HG02981 (cell line): ENCODE data around the gene CCL7.

Experiments used
- ATAC-seq: cut with Tn5 transposase; IDR thresholded peaks from one replicate; pipeline ENCODE4 v1.9.1; 2021; ENCODE audit warnings: mild to moderate bottlenecking, moderate library complexity; ENCODE audit not compliant: unreplicated experiment

Gene CCL7

GRCh38 chr17:34285286-34285792, 15.3 kb downstream of the CCL7 start, which contains the start of gene CCL11:
Gene CCL11 (plus strand): TSS chr17:34285742. CDS start chr17:34285809, 67 bp downstream.
- ATAC-seq, result no peak

GRCh38 chr17:34287875-34288274, 17.9 kb downstream of the CCL7 start:
- no peak for ATAC-seq

- no peak for ATAC-seq
Measured at GRCh38 chr17:34290586-34290985, 20.6 kb downstream of the CCL7 start.

DNA sequence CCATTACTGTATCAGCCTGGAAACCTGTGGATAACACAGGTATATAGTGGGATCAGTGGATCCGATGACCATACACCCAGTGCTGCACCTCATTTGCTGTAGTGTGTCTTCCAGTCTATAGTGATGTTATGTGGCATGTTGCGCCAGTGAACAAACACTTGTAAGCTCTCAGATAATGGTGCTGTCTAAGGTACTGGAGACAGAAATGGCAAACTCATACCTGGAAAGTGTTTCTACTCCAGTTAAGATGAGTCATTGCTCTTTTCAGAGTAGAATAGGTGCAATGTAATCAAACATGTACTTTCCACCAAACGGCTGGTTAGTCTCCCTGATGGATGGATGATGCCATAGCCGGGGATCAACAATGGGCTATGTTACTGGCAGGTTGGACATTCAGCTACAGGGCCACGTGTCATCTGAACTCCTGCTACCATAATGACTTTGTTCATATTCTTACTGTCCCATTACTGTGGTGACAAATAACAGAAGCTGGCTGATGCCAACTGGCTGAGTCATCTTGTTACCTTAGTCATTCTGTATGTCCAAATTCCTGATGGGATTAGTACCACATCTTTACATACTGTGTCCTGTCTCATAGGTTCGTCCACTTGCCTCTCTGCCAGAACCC, 21.8 kb downstream of the CCL7 start:
- no peak for ATAC-seq

DNA sequence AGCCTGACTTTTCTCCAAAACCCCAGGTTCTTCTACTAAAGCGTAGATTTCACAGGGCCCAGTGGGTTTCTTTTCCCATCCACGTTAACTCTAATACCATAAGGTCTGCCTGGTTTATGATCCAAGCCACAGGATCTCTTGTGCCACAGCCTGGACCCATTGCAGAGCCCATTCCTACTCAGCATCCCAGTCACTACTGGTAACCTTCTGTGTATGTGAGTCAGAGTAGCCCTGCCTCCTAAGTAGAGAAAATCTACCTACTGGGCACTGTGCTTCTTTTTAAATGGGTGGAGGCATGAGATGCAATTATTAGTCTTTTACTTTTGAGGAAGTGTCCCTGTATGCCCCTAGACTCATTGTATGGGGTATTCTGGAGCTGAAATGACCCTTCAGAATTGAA, 29.0 kb downstream of the CCL7 start:
- no peak for ATAC-seq

- ATAC-seq, result no peak
Measured at GRCh38 chr17:34299956-34300577, 30.0 kb downstream of the CCL7 start.

DNA sequence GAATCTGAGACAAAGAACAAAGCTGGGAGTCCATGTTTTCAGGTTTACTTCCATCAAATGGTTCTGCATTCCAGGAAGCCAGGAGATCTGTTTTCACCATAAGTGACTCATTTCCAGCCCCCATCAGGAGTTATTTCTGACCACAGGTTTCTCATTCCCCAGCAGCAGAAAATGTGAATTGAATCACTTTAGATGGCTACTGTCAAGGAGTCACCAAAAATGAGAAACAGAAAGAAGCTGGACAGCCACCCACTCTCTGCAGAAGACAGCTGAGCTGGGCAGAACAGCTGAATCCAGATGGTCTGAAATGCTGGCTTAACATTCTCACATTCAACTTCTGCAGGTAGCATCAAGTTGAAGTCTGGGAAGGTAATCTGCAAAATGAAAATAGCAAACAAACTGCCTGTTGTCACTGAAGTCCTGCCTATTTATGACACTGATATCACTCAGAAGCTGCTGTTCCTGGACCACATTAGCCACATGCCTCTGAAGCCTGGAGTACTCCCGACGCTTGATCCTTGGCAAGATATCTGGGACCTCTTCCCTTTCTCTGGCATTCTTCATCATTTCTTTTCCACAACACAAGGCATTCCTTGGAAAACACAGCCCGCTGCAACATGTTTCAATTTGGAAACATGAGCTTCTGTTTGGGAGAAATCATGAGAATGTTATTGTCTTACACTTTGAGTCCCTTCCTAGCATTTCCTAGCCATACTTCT, 30.8 kb downstream of the CCL7 start:
- ATAC-seq, result no peak

GRCh38 chr17:34301986-34302385, 32.0 kb downstream of the CCL7 start:
- ATAC-seq, result no peak

- ATAC-seq, result no peak
Measured at GRCh38 chr17:34302636-34303035, 32.6 kb downstream of the CCL7 start.

GRCh38 chr17:34303606-34304005, 33.6 kb downstream of the CCL7 start:
- ATAC-seq, result no peak

- ATAC-seq, result no peak
Measured at GRCh38 chr17:34305061-34305460, 35.0 kb downstream of the CCL7 start.

GRCh38 chr17:34305606-34306005, 35.6 kb downstream of the CCL7 start:
- no peak for ATAC-seq

- ATAC-seq, result no peak
Measured at GRCh38 chr17:34306466-34306865, 36.4 kb downstream of the CCL7 start.

- ATAC-seq, result no peak
Measured at GRCh38 chr17:34307110-34307509, 37.1 kb downstream of the CCL7 start.

GRCh38 chr17:34308371-34308770, 38.4 kb downstream of the CCL7 start:
- no peak for ATAC-seq

DNA sequence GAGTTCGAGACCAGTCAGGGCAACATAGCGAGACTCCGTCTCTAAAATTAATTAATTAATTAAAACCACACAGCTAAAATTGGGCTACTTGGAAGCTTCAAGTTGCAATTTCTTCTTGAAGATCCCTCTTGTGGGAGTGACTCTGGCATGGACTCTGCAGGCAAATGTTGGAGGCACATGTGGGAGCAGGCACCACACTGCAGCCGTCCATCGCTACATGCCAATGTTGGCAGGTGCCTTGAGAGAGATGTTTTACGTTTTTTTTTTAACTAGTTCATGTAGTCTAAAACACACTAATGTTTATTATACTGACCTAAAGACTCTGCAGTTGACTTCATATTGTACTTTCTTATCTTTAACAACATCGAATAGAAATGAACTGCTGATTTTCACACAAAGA, 41.3 kb downstream of the CCL7 start:
- no peak for ATAC-seq

GRCh38 chr17:34312080-34312479, 42.1 kb downstream of the CCL7 start:
- ATAC-seq, result no peak

DNA sequence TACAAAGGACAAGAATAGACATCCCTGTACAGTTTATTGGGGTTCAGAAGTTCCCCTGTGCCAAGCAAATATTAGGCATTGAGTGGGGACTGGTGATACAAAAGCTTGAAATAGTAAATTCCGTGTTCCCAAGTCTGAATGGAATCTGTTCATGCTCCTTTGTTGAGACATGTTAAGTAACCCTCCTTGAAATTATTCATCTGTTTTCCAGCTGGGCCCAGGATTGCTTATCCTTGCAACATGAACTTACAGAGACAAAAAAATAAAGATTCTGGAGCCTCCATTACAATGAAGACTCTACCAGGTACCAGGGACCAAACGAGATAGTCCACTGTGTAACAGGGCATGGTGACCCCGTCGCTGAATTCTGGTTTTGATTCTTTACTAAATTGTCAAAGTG, 43.1 kb downstream of the CCL7 start:
- ATAC-seq, result no peak

DNA sequence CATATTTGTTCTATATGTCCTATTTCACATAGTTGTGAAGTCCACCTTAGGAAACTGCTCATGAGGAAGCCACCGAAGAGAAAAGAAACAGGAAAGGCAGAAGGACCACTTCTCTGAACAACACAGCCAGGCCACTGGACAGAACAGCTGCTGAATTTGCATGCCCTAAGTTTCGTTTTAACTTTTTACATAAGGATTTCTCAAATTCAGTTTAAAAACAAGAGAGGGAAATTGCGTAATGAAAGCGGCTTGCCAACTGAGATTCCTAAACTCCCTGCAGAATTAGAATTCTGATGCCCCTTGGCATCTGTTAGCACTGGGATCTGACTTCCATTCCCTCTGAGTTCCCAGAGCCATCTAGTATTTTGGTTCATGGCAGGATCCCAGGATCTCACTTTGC, 44.3 kb downstream of the CCL7 start:
- ATAC-seq, result no peak

DNA sequence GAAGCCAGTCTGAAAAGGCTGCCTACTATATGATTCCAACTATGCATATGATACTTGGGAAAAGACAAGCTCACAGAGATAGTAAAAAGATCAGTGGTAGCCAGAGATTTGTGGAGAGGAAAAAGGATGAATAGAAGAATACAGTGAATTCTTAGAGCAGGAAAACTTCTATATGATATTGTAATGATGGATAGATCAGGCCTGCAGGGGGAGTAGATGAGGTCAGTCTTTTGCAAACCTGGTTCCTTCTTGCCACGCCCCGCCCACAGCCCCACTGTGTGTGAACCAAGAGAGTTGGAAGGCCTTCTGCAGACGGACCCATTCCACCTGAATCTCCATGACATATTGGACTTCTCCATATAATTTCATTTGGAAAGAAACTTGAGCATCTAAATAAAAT, 48.5 kb downstream of the CCL7 start:
- no peak for ATAC-seq

GRCh38 chr17:34319039-34319483, 49.0 kb downstream of the CCL7 start, which contains the start of gene CCL8:
Gene CCL8 (plus strand): TSS chr17:34319435. CDS start chr17:34319502, 67 bp downstream.
- no peak for ATAC-seq
